ENCODE data around the gene LRWD1. TPM values are rescaled to one million over a fixed set of nuclear protein-coding genes. Genes with fewer than 3 reads are reported as not detected.

Gene LRWD1
- total RNA-seq, 6 donors from 2014 or later, result 13.2 to 33.8 (median 31.6) TPM

GRCh38 chr7:102439963-102440795 is 24.6 kb upstream of the LRWD1 start:
- Histone ChIP-seq H3K4me3 (no peak overlapping the region), H3K9me3 (no peaks in the 10 kb centered on the region), H3K27me3 (no peaks in the 10 kb centered on the region), H3K4me1 (peaks cover 0 to 6% (median 3%) of the 10 kb centered on the region in 4 donors), H3K36me3 (peaks cover 0 to 41% (median 21%) of the 10 kb centered on the region in 4 donors), H3K27ac (peak overlapping the region; percentile 30 to 81 (median 55))
- 75 to 86% methylated on average over 17 of the region's 17 CpGs for WGBS, 2 donors
- ATAC-seq (ENCODE audit: low FRiP score in 2 of 2) (peak; percentile 55 to 63), DNase-seq (peak in 1 of 2 donors; percentile 44)
- TF ChIP-seq CTCF (IDR thresholded peaks at IDR 0.05), result no peak
- no peak for TF ChIP-seq POLR2A (IDR thresholded peaks at IDR 0.05)
- no peak for TF ChIP-seq POLR2AphosphoS5 (IDR thresholded peaks at IDR 0.05)
- TF ChIP-seq EP300 (IDR thresholded peaks at IDR 0.05), result no peak

- Histone ChIP-seq H3K4me3 (no peak overlapping the region), H3K36me3 (peaks cover 0 to 45% (median 36%) of the 10 kb centered on the region in 4 donors), H3K27ac (no peak overlapping the region), H3K4me1 (peaks cover 0 to 6% (median 3%) of the 10 kb centered on the region in 4 donors), H3K9me3 (no peaks in the 10 kb centered on the region), H3K27me3 (no peaks in the 10 kb centered on the region)
- 92 to 94% methylated on average over 17 of the region's 17 CpGs for WGBS, 2 donors
- TF ChIP-seq EP300 (IDR thresholded peaks at IDR 0.05), result no peak
- TF ChIP-seq CTCF (IDR thresholded peaks at IDR 0.05), result no peak
- TF ChIP-seq POLR2A (IDR thresholded peaks at IDR 0.05), result no peak
- no peak for TF ChIP-seq POLR2AphosphoS5 (IDR thresholded peaks at IDR 0.05)
- no peak for DNase-seq
- no peak for ATAC-seq (ENCODE audit: low FRiP score in 2 of 2)
These were observed 19.7 kb upstream of the LRWD1 start for GRCh38 chr7:102444961-102445673.

GRCh38 chr7:102445674-102446071 is 19.1 kb upstream of the LRWD1 start:
- peaks cover 0 to 4% (median 2%) of the 10 kb centered on the region in 4 donors for H3K4me1 ChIP-seq
- no peak overlapping the region for H3K4me3 ChIP-seq
- no peaks in the 10 kb centered on the region for H3K27me3 ChIP-seq
- no peaks in the 10 kb centered on the region for H3K9me3 ChIP-seq
- no peak for DNase-seq
- H3K27ac ChIP-seq, result no peak overlapping the region
- 42 to 47% methylated on average over 2 of the region's 2 CpGs for WGBS, 2 donors
- no peak for ATAC-seq (ENCODE audit: low FRiP score in 2 of 2)
- peaks cover 0 to 44% (median 36%) of the 10 kb centered on the region in 4 donors for H3K36me3 ChIP-seq
- TF ChIP-seq POLR2AphosphoS5 (IDR thresholded peaks at IDR 0.05) (no peak), CTCF (IDR thresholded peaks at IDR 0.05) (no peak), POLR2A (IDR thresholded peaks at IDR 0.05) (no peak), EP300 (IDR thresholded peaks at IDR 0.05) (no peak)

- no peaks in the 10 kb centered on the region for H3K27me3 ChIP-seq
- H3K4me1 ChIP-seq, result peaks cover 0 to 3% (median 0%) of the 10 kb centered on the region in 4 donors
- DNase-seq (no peak), ATAC-seq (ENCODE audit: low FRiP score in 2 of 2) (no peak)
- WGBS, 2 donors, result 90 to 93% methylated on average over 22 to 41 of the region's 41 CpGs
- no peak overlapping the region for H3K4me3 ChIP-seq
- TF ChIP-seq EP300 (IDR thresholded peaks at IDR 0.05) (no peak), POLR2A (IDR thresholded peaks at IDR 0.05) (no peak), POLR2AphosphoS5 (IDR thresholded peaks at IDR 0.05) (no peak), CTCF (IDR thresholded peaks at IDR 0.05) (no peak)
- H3K36me3 ChIP-seq, result peaks cover 0 to 41% (median 33%) of the 10 kb centered on the region in 4 donors
- H3K9me3 ChIP-seq, result no peaks in the 10 kb centered on the region
- H3K27ac ChIP-seq, result no peak overlapping the region
These were observed 18.2 kb upstream of the LRWD1 start for GRCh38 chr7:102446387-102447156.
